WI38 (cell line): ENCODE data around the gene CFB.
"Not testable (repeated sequence)": the region's sequence is repeated elsewhere in the genome, so short reads cannot be mapped to it uniquely, and the experiment has no call there.

Experiments used
- H3K4me3 ChIP-seq: 2 replicates; pipeline ENCODE4 v1.5.1; 2011; ENCODE audit warnings: low read depth, mild to moderate bottlenecking, control low read depth, low read length
- TF ChIP-seq, protein P1 (sequence below): IDR thresholded peaks from 2 replicates; pipeline ENCODE4 v1.5.1; 2012; ENCODE audit warnings: low read depth, mild to moderate bottlenecking, control low read depth, low read length

The CFB gene

DNA sequence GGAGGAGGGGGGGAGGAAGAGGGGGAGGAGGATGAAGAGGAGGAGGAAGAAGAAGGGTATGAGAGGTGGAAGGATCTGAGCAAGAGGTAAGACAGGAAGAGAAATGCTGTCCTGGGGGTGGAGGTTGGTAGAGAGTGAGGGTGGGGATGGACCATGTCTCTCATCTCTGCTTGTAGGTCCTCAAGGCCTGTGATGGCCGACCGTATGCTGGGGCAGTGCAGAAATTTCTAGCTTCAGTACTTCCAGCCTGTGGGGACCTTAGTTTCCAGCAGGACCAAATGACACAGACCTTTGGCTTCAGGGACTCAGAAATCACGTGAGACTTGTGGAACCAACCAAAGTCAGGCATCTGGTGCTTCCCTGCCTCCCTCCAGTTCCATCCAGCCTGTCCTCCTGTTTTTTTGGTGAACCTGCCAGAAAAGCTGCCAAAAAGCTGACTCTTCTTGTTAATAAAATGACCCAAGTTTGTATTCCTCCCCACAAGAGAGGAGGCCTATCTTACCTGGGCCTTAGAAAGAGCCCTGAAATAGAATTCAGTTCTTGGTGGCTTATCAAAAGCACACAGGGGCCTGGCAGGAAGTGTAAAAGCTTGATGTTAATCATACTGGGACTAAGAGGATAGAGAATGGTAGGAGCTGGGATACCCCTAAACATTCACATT is 33.5 kb downstream of the CFB start:
- no peak overlapping the region for H3K4me3 ChIP-seq
- TF ChIP-seq, protein P1, sequence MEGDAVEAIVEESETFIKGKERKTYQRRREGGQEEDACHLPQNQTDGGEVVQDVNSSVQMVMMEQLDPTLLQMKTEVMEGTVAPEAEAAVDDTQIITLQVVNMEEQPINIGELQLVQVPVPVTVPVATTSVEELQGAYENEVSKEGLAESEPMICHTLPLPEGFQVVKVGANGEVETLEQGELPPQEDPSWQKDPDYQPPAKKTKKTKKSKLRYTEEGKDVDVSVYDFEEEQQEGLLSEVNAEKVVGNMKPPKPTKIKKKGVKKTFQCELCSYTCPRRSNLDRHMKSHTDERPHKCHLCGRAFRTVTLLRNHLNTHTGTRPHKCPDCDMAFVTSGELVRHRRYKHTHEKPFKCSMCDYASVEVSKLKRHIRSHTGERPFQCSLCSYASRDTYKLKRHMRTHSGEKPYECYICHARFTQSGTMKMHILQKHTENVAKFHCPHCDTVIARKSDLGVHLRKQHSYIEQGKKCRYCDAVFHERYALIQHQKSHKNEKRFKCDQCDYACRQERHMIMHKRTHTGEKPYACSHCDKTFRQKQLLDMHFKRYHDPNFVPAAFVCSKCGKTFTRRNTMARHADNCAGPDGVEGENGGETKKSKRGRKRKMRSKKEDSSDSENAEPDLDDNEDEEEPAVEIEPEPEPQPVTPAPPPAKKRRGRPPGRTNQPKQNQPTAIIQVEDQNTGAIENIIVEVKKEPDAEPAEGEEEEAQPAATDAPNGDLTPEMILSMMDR: no peak

DNA sequence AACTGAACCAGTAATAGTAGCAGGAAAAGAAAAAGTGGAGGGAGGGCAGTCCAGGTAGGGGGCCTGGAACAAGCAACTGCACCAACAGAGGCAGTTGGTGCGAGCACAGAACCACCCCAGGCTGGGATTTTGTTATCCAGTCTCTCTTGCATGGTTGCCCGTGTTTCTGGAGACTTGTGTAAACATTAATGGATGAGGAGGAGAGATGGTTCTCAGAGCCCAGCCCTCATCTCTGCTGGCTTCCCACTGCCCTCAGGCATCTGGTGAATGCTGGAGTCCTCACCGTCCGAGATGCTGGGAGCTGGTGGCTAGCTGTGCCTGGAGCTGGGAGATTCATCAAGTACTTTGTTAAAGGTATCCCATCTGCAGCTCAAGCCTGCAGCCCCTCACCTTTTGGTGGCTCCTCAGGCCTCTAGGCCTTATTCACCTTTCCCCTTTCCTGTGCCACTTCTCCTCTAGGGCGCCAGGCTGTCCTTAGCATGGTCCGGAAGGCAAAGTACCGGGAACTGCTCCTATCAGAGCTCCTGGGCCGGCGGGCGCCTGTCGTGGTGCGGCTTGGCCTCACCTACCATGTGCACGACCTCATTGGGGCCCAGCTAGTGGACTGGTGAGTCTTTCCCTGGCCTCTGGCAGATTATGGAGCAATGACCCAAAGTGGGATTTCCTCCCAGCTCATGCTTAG is 34.4 kb downstream of the CFB start:
- not testable (repeated sequence) for H3K4me3 ChIP-seq

DNA sequence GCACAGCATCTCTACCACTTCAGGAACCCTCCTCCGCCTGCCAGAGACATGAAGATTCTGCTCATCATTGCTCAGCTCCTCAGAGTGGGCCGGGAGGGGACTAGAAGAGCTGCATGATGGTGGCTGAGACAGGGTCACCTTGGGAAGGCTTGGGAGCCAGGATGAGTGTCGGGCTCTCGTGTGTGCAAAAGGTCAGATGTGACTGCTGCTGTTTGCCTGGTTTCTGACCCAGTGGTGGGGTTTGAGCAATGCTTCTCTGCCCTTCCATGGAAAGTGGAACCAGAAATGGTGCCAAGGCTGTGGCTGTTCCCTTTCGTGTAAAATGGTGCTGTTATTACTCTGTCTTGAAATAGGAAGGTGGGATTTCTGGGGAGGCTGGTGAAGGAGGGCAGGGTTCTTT is 35.1 kb downstream of the CFB start:
- not testable (repeated sequence) for H3K4me3 ChIP-seq

DNA sequence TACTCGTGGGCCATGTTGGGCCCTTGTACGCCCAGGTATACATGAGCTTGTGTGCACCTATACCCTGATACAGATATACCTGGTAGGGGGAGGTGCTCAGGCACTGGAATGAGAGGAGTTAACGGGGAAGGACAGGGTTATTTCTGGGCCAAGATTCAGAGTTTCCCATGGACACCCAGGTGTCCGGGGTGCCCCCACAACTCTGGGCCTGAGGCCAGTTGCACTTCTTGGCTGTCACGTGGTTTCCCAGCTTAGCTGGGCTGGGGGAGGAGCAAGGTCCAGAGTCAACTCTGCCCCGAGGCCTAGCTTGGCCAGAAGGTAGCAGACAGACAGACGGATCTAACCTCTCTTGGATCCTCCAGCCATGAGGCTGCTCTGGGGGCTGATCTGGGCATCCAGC is 35.8 kb downstream of the CFB start, which contains the start of gene C4A:
TSS of gene C4A (plus strand) at position 314 of the 400 bp plus-strand sequence. CDS start at position 365, 51 bp downstream.
- H3K4me3 ChIP-seq: not testable (repeated sequence)

DNA sequence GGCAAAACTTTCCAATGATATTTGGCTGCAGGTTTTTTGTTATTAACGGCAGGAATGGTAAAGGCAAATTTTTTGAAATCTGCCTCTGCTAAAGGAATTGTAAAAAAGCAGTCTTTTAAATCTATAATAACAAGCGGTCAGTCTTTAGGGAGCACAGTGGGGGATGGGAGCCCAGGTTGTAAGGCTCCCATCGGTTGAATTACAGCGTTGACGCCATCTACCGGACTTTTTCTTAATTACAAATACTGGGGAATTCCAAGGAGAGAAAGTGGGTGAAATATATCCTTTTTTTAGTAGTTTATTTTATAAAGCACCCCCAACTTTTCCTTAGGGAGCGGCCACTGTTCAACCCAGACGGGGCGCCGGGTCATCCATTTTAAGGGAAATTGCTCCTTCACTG is 43.5 kb downstream of the CFB start:
- H3K4me3 ChIP-seq: not testable (repeated sequence)

DNA sequence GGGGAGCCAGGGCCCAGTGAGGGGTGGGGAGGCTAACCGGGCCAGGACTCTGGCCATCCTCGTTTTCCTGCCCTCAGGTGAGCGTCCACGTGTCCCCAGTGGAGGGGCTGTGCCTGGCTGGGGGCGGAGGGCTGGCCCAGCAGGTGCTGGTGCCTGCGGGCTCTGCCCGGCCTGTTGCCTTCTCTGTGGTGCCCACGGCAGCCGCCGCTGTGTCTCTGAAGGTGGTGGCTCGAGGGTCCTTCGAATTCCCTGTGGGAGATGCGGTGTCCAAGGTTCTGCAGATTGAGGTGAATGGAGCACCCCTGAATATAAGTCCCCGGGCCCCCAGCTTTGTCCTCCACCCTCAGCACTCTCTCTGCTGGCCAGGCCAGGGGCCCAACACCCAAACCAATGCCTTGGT is 48.5 kb downstream of the CFB start:
- H3K4me3 ChIP-seq: not testable (repeated sequence)

DNA sequence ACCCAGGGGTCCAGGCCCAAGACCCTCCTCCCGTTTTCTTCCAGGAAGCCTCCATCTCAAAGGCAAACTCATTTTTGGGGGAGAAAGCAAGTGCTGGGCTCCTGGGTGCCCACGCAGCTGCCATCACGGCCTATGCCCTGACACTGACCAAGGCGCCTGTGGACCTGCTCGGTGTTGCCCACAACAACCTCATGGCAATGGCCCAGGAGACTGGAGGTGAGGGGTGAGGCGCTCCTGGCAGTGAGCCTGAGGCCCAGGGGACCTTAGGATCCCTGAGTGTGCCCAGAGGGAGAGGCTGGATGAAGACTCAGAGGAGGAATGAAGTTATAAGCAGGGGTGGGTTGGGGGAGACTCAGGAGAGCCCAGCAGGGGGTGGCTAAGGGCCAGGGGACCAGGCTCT is 50.5 kb downstream of the CFB start:
- not testable (repeated sequence) for H3K4me3 ChIP-seq
